Myocyte (in vitro differentiated cells): ENCODE results near the gene DGKI. TPM values are rescaled to one million over a fixed set of nuclear protein-coding genes. Genes with fewer than 3 reads are reported as not detected.

Experiments used
- DNase-seq: peaks from one replicate; pipeline ENCODE4 v3.0.0-alpha.2; 2012; ENCODE audit warnings: low read depth
- total RNA-seq: library from RNA; depleted of rRNA; stranded (reverse); fragments of >200 nt; gene quantifications from 2 replicates; pipeline ENCODE4 v1.2.3, GENCODE V29; 2014

The DGKI gene
- total RNA-seq, 1 donor from 2014 or later, result 7.9 TPM

DNA sequence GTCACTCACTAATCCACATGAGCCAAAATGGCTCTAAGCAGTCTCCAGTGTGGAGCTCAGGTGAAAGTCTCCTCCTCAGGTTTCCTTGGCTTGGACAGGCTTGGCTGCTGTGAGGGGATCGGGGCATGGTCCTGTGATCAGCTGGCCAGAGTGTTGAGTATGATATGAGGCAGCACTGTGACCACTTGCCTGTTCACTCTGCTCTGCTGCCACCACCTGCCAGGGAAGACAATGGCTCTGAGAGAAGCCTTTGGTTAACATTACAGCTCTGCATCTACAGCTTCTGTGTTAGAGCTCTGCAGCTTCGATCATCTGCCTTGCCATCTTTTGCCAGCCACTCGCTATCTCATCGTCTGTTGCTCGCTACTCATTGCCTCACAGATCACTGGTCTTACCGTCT lies 483.1 kb downstream of the DGKI start:
- DNase-seq, result no peak

DNA sequence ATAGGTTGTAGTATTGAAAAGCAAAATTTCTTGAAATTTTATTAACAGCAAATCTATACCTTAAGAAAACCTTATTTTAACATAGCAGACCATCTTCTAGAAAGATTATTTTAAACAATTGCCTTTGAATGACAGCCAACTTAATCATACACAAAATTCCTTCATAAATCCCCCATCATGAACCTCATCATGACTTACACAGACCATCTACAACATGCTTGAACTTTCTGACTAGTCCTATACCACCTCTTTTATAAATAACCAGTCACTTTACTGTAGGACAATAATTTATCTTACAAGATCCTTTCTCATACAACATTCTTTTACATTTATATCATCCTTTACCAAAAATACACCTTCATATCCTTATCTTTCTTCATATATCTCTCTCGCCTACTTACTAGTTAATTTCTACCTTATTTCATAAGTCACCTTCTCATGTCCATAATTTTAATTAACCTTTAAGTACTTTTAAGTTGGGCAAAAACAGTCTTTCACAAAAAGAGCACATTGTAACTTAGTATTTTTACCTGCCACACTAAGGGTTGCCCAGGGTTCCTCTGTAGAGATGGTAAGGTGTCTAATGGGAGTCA lies 486.6 kb downstream of the DGKI start:
- DNase-seq, result no peak

DNA sequence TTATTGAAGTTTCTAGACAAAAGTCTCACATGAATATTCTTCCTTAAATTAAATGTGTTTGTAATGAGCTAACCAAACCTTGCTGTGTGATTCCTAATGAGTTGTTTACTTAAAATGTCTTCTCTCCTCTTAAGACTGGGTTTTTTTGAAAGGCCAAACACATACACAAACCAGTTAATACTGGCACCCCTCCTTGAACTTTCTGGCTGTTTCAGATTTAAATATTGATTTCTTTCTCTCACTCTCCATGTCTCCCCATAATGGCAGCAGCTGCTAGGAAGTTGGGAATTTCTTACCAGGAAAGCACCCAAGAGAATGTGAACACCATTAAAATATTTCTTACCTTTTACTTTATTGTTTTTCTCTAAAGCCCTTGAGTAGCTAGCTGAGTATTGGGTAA lies 491.8 kb downstream of the DGKI start:
- no peak for DNase-seq

DNA sequence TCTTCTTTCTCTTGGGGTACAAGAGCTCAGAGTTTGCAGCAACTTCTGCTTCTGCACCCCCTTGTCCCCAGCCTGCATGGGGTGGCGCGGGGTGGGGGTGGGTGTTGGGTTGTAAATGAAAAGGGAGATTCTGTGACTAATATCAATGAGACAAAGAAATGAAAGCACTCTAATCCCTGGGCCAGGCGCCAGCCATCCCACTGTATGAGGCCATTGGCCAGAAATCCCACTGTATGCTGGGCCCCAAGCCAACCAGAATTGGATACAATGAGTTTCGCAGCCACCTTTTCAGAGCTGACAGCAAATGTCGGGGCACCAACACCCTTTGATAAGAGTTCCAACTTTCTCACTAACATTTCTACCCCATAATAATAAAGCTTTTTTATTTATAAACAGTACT lies 492.4 kb downstream of the DGKI start:
- DNase-seq, result peak; percentile 61

DNA sequence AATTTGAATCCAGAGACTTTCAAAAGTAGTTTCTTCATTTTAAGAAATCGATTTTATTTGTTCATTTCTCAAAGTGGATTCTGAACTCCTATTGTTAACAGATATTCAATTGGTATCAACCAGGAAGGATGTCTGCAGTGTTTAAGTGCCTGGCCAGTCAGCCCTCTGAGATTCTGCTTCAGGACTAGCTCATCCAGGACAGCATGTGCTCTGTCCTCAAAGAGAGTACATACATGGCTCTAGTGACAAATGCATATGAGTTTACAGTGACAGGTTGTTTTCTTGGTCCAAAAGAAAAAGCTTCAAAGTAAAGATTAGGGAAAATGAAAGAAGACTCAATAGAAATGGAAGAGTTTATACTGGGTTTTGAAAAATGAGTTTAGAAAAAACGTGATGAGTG lies 494.8 kb downstream of the DGKI start:
- DNase-seq, result no peak

DNA sequence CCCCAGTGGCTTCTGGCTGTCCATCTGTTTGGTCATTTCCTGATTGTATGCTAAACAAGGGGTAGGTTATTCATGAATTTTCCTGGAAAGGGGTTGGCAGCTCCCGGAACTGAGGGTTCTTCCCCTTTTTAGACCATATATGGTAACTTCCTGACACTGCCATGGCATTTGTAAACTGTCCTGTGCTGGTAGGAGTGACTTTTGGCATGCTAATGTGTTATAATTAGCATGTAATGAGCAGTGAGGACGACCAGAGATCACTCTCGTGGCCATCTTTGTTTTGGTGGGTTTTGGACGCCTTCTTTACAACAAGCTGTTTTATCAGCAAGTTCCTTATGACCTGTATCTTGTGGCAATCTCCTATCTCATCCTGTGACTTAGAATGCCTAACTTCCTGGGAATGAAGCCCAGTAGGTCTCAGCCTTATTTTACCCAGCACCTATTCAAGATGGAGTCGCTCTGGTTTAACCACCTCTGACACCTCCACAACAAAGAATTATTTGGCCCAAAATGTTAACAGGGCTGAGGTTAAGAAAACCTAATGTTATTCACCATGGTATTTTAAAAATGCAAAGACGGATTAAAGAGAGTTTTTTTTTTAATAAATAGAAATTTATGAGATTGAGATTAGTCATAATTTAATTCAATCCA lies 500.9 kb downstream of the DGKI start:
- DNase-seq, result no peak

DNA sequence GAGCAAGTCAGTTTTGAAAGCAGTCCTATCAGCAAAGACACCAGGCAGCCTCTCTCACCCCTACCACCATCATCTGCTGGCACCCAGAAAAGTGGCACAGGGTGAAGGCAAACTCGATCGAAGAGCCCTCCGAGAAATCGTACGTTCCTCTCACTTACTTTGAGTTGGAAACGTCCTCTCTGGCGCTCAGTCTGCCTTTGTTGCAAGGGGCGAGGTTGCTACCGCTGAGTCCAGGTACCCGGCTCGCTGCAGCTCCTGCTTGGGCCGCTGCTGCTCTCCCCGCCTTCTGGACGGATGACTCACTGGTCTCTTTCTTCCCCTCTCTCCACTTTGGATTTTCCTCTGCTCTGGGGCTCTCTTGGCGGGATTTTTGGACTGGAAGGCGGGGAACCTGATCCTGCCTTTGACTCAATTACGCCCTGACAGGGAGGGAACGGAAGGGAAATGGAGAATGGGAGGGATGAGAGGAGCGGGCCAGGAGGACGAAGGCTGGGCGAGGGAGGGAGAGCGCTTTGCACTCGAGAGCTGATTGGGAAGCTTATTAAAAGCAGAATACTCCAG lies 503.4 kb downstream of the DGKI start, which contains the start of gene PTN:
TSS of gene PTN (minus strand) at position 453 of the 561 bp plus-strand sequence. CDS start 88,760 bp downstream, outside the sequence.
- peak; percentile 47 for DNase-seq

DNA sequence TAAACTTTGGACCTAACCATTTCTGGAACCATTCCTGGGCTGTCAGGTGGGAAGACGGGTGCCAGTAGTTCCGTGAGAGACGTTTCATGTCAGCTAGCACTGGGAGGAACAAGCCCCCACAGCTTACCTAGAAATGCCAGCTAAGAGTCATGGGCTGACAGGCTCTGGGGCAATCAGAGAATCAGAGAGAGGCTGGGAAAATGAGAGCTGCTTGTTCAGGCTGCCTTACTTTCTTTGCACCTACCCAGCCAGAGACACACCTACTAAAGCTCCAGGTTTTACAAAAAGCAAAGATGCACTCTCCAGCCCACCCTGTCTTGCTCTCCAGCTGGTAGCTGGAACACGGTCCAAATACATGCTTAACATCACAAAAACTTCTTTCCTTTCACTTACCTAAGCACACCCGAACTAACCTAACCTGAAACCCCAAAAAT lies 503.9 kb downstream of the DGKI start:
- DNase-seq, result no peak

DNA sequence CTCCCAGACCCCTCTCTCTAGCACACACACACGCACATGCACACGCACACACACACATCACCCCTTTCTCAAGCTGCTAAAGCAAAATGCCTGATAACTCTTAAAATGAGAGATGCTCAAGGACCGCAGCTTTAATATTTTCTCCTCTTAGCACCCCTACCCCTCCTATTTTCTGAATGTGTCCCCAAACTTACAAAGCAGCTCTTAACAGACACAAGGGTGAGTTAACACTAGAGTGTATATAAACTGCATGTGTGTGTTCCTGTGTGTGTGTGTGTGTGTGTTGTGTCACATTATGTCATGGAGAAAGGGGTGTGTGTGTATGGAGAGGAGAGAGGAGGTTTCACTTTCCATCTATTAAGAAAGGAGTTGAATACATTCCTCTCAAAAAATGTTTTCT lies 504.5 kb downstream of the DGKI start:
- no peak for DNase-seq

DNA sequence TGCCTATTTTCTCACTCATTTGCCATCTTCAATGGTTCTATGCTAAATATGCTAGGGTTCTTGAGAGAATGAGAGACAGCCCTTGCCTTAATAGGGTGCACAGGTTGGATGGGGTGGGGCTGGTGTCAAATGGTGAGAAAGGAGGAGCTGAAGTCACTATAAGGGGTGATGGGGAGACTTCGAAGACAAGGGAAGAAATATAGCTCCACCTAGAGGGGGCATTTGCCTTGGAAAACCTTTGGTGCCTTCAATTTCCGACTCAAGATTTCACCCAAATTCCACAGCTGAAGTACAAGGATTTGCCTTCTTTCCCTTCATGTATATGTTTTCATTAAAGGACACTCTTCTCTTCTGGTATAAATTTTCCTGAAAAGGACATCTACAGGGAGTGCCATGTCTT lies 508.9 kb downstream of the DGKI start:
- DNase-seq, result no peak

DNA sequence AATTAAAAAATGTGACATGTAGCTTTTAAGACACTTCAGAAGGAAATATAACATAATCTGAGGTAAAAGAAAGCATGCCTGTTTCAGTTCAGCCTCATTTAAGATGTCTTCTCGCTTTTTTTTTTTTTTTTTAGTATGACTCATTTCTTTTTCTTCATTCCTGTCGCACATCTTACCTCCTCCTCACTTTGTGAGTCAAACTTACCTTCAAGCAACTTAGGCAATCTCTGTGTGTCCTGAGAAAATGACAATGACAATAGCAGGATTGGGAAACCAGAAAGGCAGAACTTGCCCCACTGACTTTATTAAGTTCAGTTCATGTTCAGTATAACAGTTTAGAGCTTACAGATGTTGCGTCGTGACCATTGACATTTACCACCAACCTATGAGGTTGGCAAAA lies 511.0 kb downstream of the DGKI start:
- no peak for DNase-seq

DNA sequence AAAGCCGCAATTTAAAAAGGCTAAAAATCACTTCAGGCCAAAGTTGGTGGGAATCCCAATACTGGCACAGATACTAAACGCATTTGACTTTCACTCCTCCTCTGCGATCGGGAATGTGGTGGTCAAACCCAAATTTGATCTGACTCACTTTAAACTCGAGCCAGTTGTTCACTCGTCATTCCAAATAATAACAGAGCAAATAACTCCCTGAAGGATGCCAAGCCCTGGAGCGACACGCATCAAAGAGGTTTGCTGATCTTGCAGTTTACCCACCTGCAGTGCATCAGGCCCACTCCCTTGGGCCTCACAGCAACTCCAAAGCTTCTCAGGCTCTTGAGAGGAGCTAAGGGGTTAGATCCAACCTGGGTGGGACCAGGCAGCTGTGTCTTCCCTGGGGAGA lies 515.4 kb downstream of the DGKI start:
- DNase-seq, result peak; percentile 23

Other genes with a start within 250 kb of the DGKI start
- 21.2 and 31.3 TPM in 2 replicates for gene CREB3L2, start 155.1 kb upstream of the DGKI start, total RNA-seq
- gene AKR1D1, start 229.5 kb upstream of the DGKI start, total RNA-seq, result not detected in 2 replicates